Posterior vena cava (tissue), 2 donors: ENCODE data around the gene TANGO6. TPM values are rescaled to one million over a fixed set of nuclear protein-coding genes. Genes with fewer than 3 reads are reported as not detected.

Experiments
- total RNA-seq, 2 donors: library from RNA; stranded (reverse); fragmentation: NEBNext Ultra II Directional; extraction: Animal tissue kit (Norgen Biotek cat#: 25700); gene quantifications; one replicate each; pipeline ENCODE4 v1.2.1, GENCODE V29; 2021
- donor health status: DM: yes; HTN: yes; CAD: no.
- donor health status: DM: yes; HTN: yes; CAD: no.

The TANGO6 gene
- total RNA-seq, 2 donors from 2014 or later = 16.9 to 22.2 TPM

Other genes with a start within 250 kb of the TANGO6 start
- gene CDH3, start 198.2 kb upstream of the TANGO6 start, total RNA-seq = 1 to 10 TPM; 2.9 to 3.4 TPM
- gene CDH1, start 106.2 kb upstream of the TANGO6 start, total RNA-seq = not detected